Stimulated activated CD4-positive, alpha-beta T cell treated with anti-CD3 and anti-CD28 coated beads, Interleukin-15, amount 100 ng/mL, for 1 hour (primary cell): ENCODE data around the gene RNF144A.
"Not testable (repeated sequence)": the region's sequence is repeated elsewhere in the genome, so short reads cannot be mapped to it uniquely, and the experiment has no call there.

Experiments
- DNase-seq, 2 donors: peaks; one replicate each; pipeline ENCODE4 v3.0.0-alpha.2; 2020; ENCODE audit warnings: low read depth in 1 of 2, low spot score in 1 of 2

RNF144A gene

GRCh38 chr2:6970976-6971480, 53.8 kb downstream of the RNF144A start:
- DNase-seq: no peak

DNA sequence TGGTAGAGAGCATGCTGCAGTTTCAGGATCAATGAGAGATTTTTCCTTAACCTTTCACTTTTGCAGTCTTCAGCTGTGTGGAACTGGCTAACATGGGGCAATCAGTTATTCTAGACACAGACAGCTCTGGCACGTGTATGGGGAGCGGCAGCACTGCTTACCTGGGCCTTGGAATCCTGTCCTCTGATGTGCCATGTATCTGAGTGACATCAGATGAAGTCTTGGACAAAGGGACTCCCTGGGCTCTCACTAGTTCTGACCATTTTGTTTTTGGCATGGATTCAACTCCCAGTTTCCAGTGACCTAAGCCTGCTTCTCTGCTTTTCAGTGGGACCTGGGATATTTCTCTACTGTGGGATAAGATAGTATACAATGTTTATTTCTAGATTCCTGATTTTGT, 54.3 kb downstream of the RNF144A start:
- no peak for DNase-seq

DNA sequence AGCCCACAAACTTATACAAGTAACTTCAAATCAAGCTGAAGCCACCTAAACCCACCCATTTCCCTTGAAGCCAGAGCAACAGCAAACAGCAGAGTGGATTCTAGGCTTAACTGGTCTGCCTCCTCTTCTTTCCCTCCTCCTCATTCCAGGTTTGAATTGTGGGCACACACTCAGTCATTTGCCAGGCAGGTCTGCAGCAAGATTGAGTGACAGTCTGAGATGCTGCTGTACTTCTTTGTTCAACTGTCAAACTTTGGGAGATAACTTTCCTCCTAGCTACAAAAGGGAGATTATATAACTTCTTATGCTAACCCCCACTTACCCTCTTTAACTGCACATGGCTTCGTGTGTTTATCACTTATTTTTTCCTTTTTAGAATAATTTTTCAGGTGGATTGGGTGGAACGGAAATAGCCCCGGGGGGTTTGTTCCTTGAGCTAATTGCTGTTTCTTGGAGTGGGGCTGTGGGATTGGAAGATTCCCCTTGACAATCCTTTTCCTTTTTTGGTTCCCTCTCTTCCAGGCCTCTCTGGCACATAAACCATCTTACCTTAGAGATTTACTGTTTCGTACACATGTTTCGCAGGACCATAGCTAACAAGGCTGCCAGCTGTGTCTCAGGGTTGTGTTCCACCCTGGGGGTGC, 55.0 kb downstream of the RNF144A start:
- DNase-seq: no peak

DNA sequence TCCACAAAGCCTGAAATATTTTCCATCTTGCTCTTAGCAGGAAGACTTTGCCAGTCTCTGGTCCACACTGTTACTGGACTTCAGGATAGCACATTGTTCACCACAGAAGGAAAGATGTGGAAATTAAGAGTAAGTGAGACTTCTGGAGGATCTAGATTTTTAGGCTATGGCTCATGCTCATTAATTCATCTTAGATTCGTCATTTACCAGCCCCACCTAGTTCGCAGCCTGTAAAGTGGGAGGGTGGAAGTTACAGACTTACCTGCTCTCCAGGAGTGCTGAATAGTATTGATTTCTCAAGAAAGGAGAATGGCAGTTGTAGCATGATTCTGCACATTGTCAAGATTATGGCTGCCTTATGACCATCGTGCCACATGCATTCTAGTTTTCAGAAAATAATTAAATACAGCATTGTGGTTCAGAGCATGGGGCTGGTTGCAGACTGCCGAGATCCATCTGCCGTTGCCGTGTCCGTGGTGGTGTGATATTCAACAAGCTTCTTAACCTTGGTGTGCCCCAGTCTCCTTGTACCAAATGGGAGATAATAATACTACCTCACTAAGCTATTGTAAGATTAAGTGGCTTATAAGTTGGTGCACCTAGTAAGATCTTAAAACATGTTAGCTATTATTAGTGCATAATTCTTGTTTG, 56.8 kb downstream of the RNF144A start:
- DNase-seq: no peak

- no peak for DNase-seq
These were observed 58.8 kb downstream of the RNF144A start for GRCh38 chr2:6975988-6976387.

- no peak for DNase-seq
These were observed 60.0 kb downstream of the RNF144A start for GRCh38 chr2:6977113-6977741.

- DNase-seq: no peak
These were observed 60.6 kb downstream of the RNF144A start for GRCh38 chr2:6977786-6978185.

DNA sequence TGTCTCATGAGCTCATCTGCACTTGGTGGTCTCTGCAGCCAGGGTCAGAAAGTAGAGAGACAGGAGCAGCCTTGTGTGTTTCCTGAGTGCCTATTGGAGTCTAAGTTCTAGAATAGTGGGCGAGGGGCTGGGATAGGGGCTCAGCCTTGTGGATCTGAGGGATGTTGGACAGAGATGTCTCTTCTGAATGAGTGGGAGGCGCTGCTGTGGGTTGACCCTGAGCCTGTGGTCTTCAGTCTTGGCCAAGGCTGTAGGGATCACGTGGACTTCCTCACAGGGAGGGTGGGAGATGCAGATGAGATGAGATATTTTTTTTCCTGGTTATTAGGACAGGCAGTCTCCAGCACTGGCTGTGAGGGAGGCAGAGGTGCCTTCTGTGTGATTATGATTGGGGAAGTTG, 61.8 kb downstream of the RNF144A start:
- no peak for DNase-seq

GRCh38 chr2:6982449-6982848, 65.2 kb downstream of the RNF144A start:
- no peak for DNase-seq

- no peak for DNase-seq
These were observed 65.8 kb downstream of the RNF144A start for GRCh38 chr2:6982934-6983589.

- DNase-seq: no peak
These were observed 69.2 kb downstream of the RNF144A start for GRCh38 chr2:6986301-6986911.

- no peak for DNase-seq
These were observed 69.7 kb downstream of the RNF144A start for GRCh38 chr2:6986912-6987361.

GRCh38 chr2:6990871-6991270, 73.7 kb downstream of the RNF144A start:
- no peak for DNase-seq

DNA sequence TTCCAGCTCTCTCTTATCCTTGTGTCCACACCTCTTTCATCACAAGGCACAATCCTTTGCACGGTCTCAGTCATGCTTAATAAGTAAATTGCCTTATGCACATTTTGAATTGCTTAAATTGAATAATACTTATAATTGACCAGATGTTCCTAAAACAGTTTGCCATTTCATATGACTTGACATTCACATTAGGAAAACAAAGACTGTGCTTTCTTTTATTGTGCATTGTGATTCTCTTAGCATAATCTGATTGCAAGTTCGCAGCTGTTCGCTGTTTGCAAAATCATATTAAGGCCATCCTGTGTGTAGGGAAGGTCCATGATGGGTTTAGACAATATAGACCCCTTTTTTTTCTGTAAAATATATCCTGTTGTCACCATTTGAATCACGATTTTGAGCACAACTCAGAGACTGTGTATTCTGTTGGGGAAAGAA, 75.6 kb downstream of the RNF144A start:
- DNase-seq: no peak

GRCh38 chr2:6993229-6993640, 76.0 kb downstream of the RNF144A start:
- DNase-seq: no peak

DNA sequence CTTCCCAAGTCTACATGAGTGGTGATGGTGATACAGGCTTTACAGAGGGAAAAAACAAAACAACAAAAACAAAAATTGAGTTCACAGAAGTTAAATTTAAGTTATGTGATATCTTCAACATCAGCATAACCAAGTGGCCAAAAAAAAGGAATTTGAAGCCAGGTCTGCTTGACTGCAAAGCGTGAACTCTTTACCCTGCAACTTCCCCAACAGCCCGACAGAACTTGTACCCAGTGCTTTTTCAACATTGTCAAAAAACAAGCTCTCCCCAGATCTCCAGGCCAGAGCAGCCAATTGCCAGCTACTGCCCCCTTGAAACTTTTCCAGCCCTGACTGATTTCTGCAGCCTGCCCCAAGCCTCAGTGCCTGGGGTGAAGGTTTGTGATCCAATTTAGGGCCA, 76.7 kb downstream of the RNF144A start:
- DNase-seq: no peak

DNA sequence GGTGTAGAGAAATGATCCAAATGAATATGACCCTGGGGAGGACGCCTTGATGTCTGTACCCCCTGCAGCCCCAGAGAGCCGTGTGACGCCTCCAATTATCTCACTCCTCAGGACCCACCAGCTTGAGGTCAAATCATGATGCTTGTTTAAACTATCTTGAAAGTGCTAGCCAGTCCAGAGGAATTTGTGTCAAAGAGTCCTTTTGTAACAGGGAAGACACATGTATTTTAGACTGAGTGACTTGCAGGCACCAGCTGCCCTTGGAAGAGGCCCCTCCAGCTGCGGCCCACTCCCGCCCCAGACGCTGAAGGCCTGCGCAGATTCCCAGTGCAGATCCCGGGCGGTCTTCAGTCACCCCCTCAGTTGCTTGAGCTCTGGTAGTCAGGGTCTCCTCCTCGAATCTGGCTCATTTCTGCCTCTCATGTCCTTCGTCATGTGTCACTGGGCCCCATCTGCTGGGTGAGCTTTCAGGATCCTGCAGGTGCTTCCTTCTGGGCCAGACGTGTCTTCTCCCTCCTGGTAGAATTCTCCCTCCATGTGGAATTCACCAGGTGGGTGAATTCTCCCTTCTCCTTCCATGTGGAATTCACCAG, 77.4 kb downstream of the RNF144A start:
- DNase-seq: no peak

GRCh38 chr2:6995391-6996097, 78.3 kb downstream of the RNF144A start:
- DNase-seq: no peak

DNA sequence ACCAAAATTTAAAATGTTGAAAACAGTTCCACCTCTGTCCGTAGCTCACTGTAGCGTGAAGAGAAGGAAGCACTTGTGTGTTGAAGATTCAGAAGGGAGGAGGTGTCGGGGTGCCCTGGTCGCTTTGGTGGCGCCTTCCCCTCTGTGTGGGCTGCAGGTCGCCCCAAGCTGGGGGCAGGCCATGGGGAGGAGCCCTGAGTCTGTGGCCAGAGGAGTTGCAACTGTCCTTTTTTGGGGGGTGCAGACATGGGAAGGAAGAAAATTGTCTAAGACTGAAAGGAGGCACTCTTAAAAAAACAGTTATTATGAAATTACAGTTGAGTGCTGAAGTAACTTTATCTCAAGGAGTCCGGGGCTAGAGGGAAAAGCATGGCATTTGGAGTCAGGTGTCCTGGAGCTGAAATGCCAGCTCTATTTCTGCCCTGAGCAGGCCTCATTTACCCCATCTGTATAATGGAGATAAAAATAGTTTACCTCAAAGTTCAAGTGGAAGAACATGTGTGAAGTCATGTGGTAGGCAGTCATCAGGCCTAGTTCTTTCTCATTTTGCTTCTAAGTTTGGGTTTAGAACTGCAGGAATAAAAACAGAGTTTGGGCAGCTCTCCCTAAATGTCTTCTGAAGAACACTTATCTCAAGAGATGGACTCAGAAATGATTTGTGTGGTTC, 82.1 kb downstream of the RNF144A start:
- DNase-seq: no peak

- DNase-seq: not testable (repeated sequence)
These were observed 84.2 kb downstream of the RNF144A start for GRCh38 chr2:7001395-7001794.
